HK-2 (cell line): ENCODE data around the gene CAPS.

Experiments used
- DNase-seq: peaks from one replicate; pipeline ENCODE4 v3.0.0-alpha.2; 2018; ENCODE audit not compliant: unreplicated experiment

CAPS gene

DNA sequence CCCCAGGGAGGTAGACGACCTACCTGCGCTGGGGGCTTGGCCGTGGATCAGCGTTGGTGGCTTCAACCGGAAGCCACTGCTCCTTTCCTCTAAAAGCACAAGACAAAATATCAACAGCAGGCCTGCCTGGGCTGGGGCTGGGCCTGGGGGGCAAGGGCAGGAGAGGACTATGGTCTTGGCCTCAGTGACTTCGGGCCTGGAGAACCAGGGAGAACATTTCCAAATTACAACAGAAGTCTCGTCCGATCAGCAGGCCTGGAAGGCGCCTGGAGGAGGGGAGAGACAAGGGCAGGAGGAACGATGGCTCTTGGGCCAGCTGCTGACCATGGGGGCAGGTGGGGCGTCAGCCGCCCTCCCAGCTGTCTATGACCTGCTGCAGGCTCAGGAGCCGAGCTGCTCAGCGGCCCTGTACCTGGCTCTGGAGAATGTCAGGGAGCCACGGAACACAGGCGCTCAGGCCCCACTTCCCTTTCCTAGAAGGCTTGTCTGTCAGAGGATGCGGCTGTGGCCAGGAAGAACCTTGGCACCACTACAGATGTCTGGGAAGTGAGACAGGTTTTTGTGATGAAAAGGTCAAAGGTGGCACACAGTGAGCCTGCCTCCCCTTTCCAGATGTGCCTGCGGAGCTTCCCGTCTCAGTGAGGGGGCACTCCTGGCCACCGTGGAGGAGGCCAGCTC is 19.5 kb downstream of the CAPS start:
- DNase-seq: no peak

GRCh38 chr19:5934069-5934401 is 20.0 kb downstream of the CAPS start:
- no peak for DNase-seq

GRCh38 chr19:5934774-5935472 is 20.9 kb downstream of the CAPS start:
- DNase-seq: no peak

- DNase-seq: no peak
These were observed 21.6 kb downstream of the CAPS start for GRCh38 chr19:5935473-5936291.

- DNase-seq: no peak
These were observed 22.2 kb downstream of the CAPS start for GRCh38 chr19:5936292-5936592.

DNA sequence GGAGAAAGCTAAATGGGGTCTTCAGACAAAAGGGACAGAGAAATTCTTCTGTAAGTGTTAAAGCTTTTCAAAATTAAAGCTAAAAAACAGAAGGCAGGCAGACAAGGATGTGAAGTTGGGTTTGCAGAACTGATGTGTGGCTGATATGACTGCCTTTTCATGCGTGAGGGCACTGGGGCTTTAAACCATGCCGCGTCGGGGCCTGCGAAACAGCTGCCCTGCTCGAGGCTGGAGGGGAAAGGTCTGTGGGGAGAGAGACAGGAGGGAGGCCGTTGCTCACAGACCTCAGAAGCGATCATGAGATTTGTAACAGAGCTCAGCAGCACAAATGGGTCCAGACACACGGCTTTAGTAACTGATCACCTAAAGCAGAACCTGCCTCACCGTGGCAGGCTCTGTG is 23.5 kb downstream of the CAPS start:
- DNase-seq: no peak

- DNase-seq: no peak
These were observed 26.5 kb downstream of the CAPS start for GRCh38 chr19:5940260-5941208.

GRCh38 chr19:5941673-5942072 is 27.6 kb downstream of the CAPS start:
- DNase-seq: no peak

DNA sequence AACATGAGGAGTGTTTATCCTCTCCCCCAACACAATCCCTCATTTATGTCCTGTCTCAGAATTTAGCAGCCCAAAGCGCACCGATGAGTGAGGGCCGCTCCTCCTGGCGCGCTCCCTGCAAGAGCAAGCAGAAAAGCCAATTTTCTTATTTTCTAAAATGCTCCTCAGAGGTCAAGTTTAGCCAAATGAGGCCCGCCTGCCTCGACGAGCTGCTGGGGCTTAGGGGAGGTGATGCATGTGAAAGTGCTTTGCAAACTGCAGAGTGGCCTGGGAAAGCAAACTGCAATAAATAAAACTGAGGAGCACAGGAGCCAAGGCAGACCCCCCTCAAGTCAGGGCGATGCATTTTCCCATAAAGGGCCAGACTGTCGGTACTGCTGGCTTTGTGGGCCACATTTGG is 29.0 kb downstream of the CAPS start:
- no peak for DNase-seq

GRCh38 chr19:5943623-5944022 is 29.6 kb downstream of the CAPS start:
- DNase-seq: no peak

DNA sequence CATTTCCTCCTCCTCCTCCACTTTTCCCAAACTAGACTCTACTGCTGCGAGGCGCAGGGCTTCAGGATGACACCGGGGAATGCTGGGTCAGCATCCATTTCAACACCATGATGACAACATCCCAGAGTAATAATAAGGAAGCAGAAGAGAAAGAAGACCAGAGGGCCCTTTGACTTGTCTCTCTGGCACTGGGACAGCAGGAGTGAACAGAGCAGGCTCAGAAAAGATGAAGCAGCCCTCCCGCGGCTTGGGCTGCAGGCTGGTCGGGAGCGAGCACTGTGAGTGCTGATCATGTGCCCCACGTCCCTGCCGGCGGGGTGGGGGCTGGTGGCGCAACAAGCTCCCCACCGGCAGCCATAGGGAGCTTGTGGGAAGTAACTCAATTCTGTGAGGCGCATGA is 33.4 kb downstream of the CAPS start:
- no peak for DNase-seq

DNA sequence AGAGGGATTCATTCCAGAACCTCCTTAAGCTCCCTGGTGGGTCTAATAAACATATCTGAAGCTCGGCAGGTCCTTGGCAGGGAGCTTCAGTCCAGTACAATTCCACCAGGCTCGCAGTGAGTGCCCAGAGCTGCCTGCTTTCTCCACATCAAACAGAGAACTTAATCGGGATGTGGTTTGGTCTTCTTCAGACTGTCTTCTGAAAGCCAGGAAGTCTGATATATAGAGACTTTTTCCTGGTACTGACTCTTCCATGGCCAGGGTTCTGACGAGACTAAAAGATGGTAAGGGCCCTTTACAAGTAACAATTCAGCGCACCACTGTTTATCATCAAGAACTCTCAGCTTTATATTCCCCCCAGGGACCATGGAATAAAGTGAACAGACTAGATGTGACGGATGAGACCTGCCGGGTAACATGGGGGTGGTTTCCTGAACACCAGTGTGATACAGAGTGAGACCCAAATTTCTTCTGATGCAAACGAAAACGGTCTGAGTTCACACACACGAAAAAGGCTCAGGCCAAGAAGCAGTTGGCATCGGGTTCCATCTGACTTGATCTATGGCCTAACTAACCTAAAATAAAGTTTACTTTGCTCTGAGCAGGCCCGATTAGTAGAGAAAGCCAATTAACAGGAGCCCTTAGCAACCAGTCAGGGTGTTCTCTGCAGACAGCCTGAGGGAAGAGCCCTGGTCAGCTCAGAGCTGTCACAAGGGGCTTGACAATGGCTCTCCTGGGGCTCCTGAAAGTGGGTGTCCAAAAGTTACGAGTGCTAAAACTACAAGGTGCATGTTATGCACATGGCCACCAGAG is 34.9 kb downstream of the CAPS start:
- no peak for DNase-seq

- no peak for DNase-seq
These were observed 35.8 kb downstream of the CAPS start for GRCh38 chr19:5949792-5950305.

DNA sequence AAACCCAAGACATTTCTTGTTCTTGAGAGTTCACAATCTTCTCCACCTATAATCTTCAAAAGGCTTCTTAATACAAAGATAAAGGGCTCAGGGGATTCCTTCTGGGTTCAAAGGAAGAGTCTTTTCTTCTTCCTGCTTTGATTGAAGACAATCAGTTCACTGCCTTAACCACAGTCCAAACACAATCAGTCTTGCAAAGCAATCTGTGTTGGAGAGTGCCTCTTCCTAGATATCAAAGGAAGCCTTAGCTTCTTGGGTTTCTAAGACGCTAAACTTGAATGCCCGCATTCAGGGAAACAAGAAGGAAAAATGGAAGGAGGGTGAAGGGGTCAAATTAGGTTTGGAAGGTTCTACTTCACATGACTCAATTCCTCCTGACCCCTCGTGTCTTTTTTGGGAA is 36.7 kb downstream of the CAPS start:
- DNase-seq: no peak

DNA sequence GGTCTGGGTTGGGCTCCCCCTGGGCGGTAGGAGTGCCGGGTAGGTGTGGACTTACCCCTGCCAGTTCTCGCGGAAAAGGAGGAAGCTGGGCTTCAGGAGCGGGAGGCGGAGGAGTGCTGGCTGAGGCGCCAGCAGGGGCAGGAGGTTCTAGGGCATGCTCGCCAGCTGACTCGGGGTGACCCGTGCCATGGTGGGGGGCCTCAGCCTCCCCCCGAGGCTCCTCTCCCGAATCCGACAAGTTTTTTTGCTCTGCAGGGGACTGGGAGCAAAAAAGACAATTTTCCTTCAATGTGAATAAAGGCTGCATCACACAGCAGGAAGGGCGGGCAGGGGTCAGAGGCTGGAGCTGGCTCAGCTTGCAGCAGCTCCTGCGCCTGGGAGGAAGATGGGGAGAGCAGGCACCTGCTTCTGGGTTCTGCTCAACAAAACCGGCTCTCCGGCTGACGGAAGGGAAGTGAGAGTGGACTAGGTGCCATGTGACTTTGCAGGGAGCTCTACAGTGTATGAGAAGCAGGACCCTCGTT is 37.3 kb downstream of the CAPS start:
- no peak for DNase-seq

DNA sequence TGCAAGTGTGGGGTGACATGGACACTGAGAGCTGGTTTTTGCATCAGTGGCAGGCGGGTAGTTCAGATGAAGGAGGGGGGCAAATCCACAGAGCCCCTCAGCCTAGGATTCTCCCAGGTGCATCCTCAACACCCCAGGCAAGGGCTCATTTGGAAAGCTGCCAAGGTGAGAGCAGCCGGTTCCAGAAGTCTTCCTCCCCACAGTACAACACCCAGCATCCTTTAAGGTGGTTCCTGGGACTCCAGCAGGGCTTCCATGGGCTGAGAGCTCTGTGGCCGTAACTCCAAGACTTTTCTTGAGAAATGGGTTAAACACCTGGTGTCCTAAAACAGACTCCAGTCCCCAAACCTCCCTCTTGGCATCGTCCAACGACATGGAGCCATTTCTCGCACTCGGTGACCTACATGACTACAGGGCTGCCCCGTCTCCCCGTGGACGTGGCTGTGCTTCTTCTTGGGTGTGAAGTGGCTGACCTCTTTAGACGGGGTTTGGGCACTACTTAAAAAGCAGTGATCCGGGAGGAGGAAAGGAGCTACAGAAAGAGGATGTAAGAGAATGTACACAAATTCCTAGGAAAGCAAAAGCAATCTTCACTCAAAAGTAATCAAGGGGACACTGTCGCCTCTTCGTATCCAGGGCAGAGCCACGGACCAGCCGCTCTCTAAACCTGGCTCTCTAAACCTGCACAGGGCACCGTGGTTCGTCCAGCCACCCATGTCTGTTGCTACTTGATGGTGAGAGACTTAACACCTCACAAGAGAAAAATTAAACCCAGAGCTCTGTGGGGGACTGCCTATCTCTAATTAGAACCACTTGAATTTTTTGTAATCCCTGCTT is 38.4 kb downstream of the CAPS start:
- no peak for DNase-seq

DNA sequence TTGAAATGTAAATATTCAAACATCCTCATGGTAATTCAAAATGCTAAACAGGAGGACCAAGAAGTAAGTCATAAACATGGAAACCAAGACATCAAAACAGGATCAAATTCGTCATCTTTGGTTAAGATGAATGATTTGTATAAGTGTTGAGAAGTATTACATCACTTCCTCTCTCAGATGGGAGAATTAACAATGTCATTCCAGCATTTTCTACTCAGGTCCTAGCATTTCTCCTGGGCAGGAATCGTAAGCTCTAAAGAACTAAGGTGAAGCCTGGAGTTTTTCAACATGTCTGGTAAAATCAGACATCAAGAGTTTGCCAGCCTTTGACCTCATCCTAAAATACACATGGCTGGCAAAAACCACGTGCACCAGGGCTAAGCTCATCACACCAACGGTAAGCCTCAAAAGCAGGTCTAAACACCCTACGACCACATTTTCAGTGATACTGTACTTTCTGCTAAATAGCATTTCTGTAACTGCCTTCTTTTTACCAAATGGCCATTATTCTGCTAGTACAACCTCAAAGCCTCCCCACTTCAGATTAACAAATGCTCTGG is 39.1 kb downstream of the CAPS start:
- no peak for DNase-seq

DNA sequence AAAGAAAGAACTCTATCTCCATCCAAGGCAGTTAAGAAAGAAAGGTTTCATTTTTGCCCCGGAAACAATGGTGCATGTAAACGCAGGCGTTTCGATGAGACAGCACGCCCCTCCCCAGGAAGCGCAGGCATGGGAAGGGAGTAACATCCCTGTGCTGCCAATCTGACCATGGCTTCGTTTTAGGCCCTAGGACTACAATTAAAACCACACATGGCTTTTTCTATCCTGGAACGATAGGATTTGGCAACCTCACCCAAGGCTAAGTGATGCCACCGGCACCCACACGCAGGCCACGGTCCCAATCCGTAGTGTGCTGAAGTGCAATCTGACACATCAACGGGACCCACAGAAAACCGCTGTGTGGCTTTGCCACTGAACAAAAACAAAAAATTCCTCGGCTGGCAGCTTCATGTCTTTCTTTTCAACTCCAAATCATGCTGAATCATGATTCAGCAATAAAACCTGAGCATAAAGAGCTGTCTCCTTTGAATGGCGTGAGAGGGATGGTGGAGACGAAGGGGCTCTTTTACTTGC is 39.7 kb downstream of the CAPS start:
- no peak for DNase-seq

GRCh38 chr19:5954293-5954692 is 40.2 kb downstream of the CAPS start:
- DNase-seq: no peak
